HCT116 (cell line): ENCODE data around the gene POU3F1. TPM values are rescaled to one million over a fixed set of nuclear protein-coding genes. Genes with fewer than 3 reads are reported as not detected.

ENCODE experiments used
- ATAC-seq: fragments of 200-7000 bp; cut with Tn5 transposase; 2 replicates; pipeline ENCODE4 v1.9.1; 2020; ENCODE audit warnings: mild to moderate bottlenecking, moderate library complexity
- BruUV-seq: library from RNA; stranded (reverse); fragments of 400-500 nt; replicated peaks from 2 replicates; lab custom pipeline; 2021; lab: Mats Ljungman, UMichigan
- CTCF ChIA-PET: fragments of 300-600 bp; sonication (Branson Sonifier 250); formaldehyde crosslinking; loops from one replicate; lab custom pipeline; 2021; ENCODE audit warnings: antibody characterized with exemption; lab: Charles Lee
- POLR2A ChIA-PET: fragments of 300-600, 350-600 bp; sonication (Branson Sonifier 250); formaldehyde crosslinking; loops from one replicate; lab custom pipeline; 2021; ENCODE audit warnings: antibody characterized with exemption; lab: Charles Lee
- RAD21 ChIA-PET, 2 experiments: fragments of 300-600 bp; sonication (Branson Sonifier 250); formaldehyde crosslinking; loops; one replicate each; lab custom pipeline; 2023; ENCODE audit warnings: low total read pairs in 2 of 2; ENCODE audit not compliant: uncharacterized antibody in 2 of 2, unreplicated experiment in 2 of 2, low non-redundant PET in 1 of 2; lab: Charles Lee
- DNase-seq: peaks from one replicate; pipeline ENCODE4 v3.0.0-alpha.2; 2010; ENCODE audit warnings: low read depth, low spot score
- H2AFZ ChIP-seq: fragments of 200-600 bp; shearing (Covaris generic), sonication (generic); 2 replicates; pipeline ENCODE4 v1.6.1; 2017; ENCODE audit warnings: low read depth, mixed run types, mixed read lengths, antibody characterized with exemption, low read length; ENCODE audit not compliant: poor library complexity, severe bottlenecking
- H3K27ac ChIP-seq: 2 replicates; pipeline ENCODE4 v1.5.1; 2012; ENCODE audit warnings: low read depth, low read length
- H3K27me3 ChIP-seq: fragments of 200-600 bp; sonication (generic); 2 replicates; pipeline ENCODE4 v1.6.1; 2016; ENCODE audit warnings: mixed run types, low read length, mixed read lengths; ENCODE audit not compliant: insufficient read depth
- H3K36me3 ChIP-seq, 2 experiments: fragments of 200-500 bp in 1 of 2; fragments of 200-600 bp in 1 of 2; sonication (Bioruptor generic) in 1 of 2; sonication (generic) in 1 of 2; 2 replicates each; pipeline versions ENCODE4 v1.5.1 to v1.6.1; 2014 to 2016; ENCODE audit warnings: low read length in 2 of 2, inconsistent platforms in 1 of 2, mixed read lengths in 1 of 2, mixed run types in 1 of 2; ENCODE audit not compliant: insufficient read depth in 2 of 2, control insufficient read depth in 1 of 2
- H3K4me1 ChIP-seq, 2 experiments: fragments of 200-600 bp in 1 of 2; sonication (generic) in 1 of 2; 2 replicates each; pipeline versions ENCODE4 v1.5.1 to v1.6.1; 2012 to 2017; ENCODE audit warnings: low read length in 2 of 2, inconsistent platforms in 1 of 2, mild to moderate bottlenecking in 1 of 2, mixed read lengths in 1 of 2, mixed run types in 1 of 2, moderate library complexity in 1 of 2; ENCODE audit not compliant: insufficient read depth in 2 of 2, control insufficient read depth in 1 of 2
- H3K4me2 ChIP-seq: fragments of 200-600 bp; sonication (generic); 2 replicates; pipeline ENCODE4 v1.6.1; 2017; ENCODE audit warnings: mixed run types, low read length, mixed read lengths
- H3K4me3 ChIP-seq, 2 experiments: fragments of 200-600 bp in 1 of 2; sonication (generic) in 1 of 2; replicated peaks in 1 of 2; 2 replicates each; pipeline ENCODE4 v1.5.1; 2011 to 2016; ENCODE audit warnings: low read length in 2 of 2, control low read depth in 1 of 2, low read depth in 1 of 2, mild to moderate bottlenecking in 1 of 2, mixed read lengths in 1 of 2, mixed run types in 1 of 2
- H3K79me2 ChIP-seq: fragments of 200-600 bp; sonication (generic); 2 replicates; pipeline ENCODE4 v1.6.1; 2017; ENCODE audit warnings: mild to moderate bottlenecking, mixed run types, low read length, moderate library complexity, mixed read lengths; ENCODE audit not compliant: insufficient read depth
- H3K9ac ChIP-seq: fragments of 200-600 bp; sonication (generic); 2 replicates; pipeline ENCODE4 v1.6.1; 2016; ENCODE audit warnings: low read length, mixed read lengths
- H3K9me2 ChIP-seq: fragments of 200-600 bp; sonication (generic), shearing (Covaris generic); 2 replicates; pipeline ENCODE4 v1.6.1; 2017; ENCODE audit warnings: mixed run types, mild to moderate bottlenecking, moderate library complexity; ENCODE audit not compliant: insufficient read depth
- H3K9me3 ChIP-seq, 2 experiments: fragments of 200-500 bp in 1 of 2; fragments of 200-600 bp in 1 of 2; sonication (Bioruptor generic) in 1 of 2; sonication (generic) in 1 of 2; 2 replicates each; pipeline ENCODE4 v1.6.1; 2014 to 2017; ENCODE audit warnings: low read length in 2 of 2, mixed read lengths in 2 of 2, inconsistent platforms in 1 of 2, low read depth in 1 of 2, mild to moderate bottlenecking in 1 of 2, mixed run types in 1 of 2, moderate library complexity in 1 of 2; ENCODE audit not compliant: control insufficient read depth in 1 of 2, insufficient read depth in 1 of 2
- H4K20me1 ChIP-seq: fragments of 200-600 bp; sonication (generic), shearing (Covaris generic); 2 replicates; pipeline ENCODE4 v1.6.1; 2017; ENCODE audit warnings: mixed run types, mild to moderate bottlenecking, moderate library complexity; ENCODE audit not compliant: insufficient read depth
- CBX3 ChIP-seq: IDR thresholded peaks from 2 replicates; pipeline ENCODE4 v1.6.1; 2012; ENCODE audit warnings: low read depth
- CEBPB ChIP-seq: IDR thresholded peaks from 2 replicates; pipeline ENCODE4 v1.6.1; 2012; ENCODE audit warnings: low read depth
- EZH2phosphoT487 ChIP-seq: fragments of 200-600 bp; IDR thresholded peaks from 2 replicates; pipeline ENCODE4 v1.6.1; 2018; ENCODE audit warnings: antibody characterized with exemption, borderline replicate concordance
- FOSL1 ChIP-seq: IDR thresholded peaks from 2 replicates; pipeline ENCODE4 v1.6.1; 2012; ENCODE audit warnings: low read depth
- JUND ChIP-seq: IDR thresholded peaks from 2 replicates; pipeline ENCODE4 v1.6.1; 2012
- POLR2AphosphoS5 ChIP-seq: IDR thresholded peaks from 2 replicates; pipeline ENCODE4 v1.6.1; 2011; ENCODE audit warnings: mild to moderate bottlenecking, low read depth, low read length, moderate library complexity
- RAD21 ChIP-seq: IDR thresholded peaks from 2 replicates; pipeline ENCODE4 v1.6.1; 2012; ENCODE audit warnings: low read depth, mild to moderate bottlenecking
- SP1 ChIP-seq: IDR thresholded peaks from 2 replicates; pipeline ENCODE4 v1.6.1; 2012; ENCODE audit warnings: low read depth
- TCF7L2 ChIP-seq: IDR thresholded peaks from 2 replicates; pipeline ENCODE4 v1.7.0; 2011; ENCODE audit warnings: borderline replicate concordance, inconsistent platforms; ENCODE audit not compliant: insufficient read depth, insufficient read length; ENCODE audit errors: extremely low read depth
- ZNF274 ChIP-seq: fragments of 200-500 bp; sonication (Bioruptor generic); IDR thresholded peaks from 2 replicates; pipeline ENCODE4 v1.6.1; 2014; ENCODE audit warnings: mild to moderate bottlenecking, low read depth, low read length, inconsistent platforms
- intact Hi-C: fragments of 100-400 bp; cut with micrococcal nuclease; formaldehyde crosslinking; loops from 2 replicates; pipeline ENCODE4 v1.10.0; 2022
- total RNA-seq: library from RNA; stranded (reverse); gene quantifications from one replicate; pipeline ENCODE4 v1.2.1, GENCODE V29; 2021; ENCODE audit not compliant: unreplicated experiment
- TF ChIP-seq, protein P1 (sequence below): IDR thresholded peaks from 2 replicates; pipeline ENCODE4 v1.6.1; 2012

POU3F1 gene
- total RNA-seq, 1 experiment from 2014 or later, result not detected

GRCh38 chr1:38050397-38051078 lies 3.9 kb upstream of the POU3F1 start:
- Histone ChIP-seq H3K27ac (no peak overlapping the region), H3K9ac (no peak overlapping the region), H4K20me1 (no peaks in the 10 kb centered on the region), H3K4me3 (no peak overlapping the region), H3K27me3 (no peaks in the 10 kb centered on the region), H3K4me1 (peaks cover 2 to 17% of the 10 kb centered on the region in 2 experiments; a peak in 2 of 4 replicates), H3K9me3 (no peaks in the 10 kb centered on the region), H3K36me3 (no peaks in the 10 kb centered on the region), H2AFZ (no peak overlapping the region)
- RAD21 ChIA-PET, result no interaction called here
- CTCF ChIA-PET, result no interaction called here
- DNase-seq (no peak), ATAC-seq (no peak)
- POLR2A ChIA-PET, result no interaction called here
- intact Hi-C loops, result no loop called here
- no TSS peak for BruUV-seq
- TF ChIP-seq RAD21 (no peak), POLR2AphosphoS5 (no peak), ZNF274 (no peak), FOSL1 (no peak), EZH2phosphoT487 (no peak), CBX3 (no peak), CEBPB (no peak), JUND (no peak), TCF7L2 (no peak), SP1 (no peak)
- TF ChIP-seq, protein P1, sequence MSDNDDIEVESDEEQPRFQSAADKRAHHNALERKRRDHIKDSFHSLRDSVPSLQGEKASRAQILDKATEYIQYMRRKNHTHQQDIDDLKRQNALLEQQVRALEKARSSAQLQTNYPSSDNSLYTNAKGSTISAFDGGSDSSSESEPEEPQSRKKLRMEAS, result no peak
- TF ChIP-seq, all 23 proteins: peak for 0
- Histone ChIP-seq H3K9me2 (no peaks in the 10 kb centered on the region), H3K79me2 (no peaks in the 10 kb centered on the region), H3K4me2 (no peak overlapping the region)
